GM21786 (cell line): ENCODE measurements around the gene WTAP.

Experiments
- ATAC-seq: cut with Tn5 transposase; IDR thresholded peaks from one replicate; pipeline ENCODE4 v1.9.1; 2021; ENCODE audit not compliant: unreplicated experiment

Gene WTAP

DNA sequence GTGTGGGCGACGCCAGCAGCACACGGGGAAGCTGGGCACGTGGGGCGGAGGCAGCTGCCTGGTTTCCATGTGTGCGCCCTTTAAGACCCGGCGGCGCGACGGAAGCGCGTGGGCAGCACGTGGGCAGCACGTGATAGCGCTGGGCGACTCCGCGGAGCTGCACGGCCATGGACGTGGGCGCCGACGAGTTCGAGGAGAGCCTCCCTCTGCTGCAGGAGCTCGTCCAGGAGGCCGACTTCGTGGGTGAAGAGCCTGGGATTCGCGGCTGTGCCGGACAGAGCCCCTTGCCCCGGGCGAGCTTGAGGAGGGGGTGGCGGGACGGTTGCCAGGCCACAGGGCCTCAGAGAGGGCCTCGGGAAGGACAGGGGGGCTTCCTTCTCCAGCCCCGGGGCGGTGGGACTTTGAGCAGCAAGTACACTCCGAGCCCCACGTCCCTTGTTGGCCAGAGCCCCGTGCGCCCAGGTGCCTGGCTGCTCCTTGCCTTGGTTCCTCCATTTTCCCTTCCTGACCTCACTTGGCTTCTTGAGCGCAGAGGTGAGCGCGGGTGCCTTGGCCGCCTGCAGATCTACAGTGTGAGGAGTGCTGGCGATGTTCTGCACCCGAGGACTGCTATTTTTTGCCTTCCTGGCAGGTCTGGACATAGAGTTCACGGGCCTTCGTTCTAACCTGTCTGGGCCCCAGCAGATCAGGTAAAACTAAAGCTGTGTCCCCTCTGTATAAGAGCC lies 73.0 kb downstream of the WTAP start, which contains the start of gene PNLDC1:
PNLDC1 (plus strand) TSS at position 136 of the 725 bp plus-strand sequence; CDS start at position 168, 32 bp downstream.
- ATAC-seq, result no peak

DNA sequence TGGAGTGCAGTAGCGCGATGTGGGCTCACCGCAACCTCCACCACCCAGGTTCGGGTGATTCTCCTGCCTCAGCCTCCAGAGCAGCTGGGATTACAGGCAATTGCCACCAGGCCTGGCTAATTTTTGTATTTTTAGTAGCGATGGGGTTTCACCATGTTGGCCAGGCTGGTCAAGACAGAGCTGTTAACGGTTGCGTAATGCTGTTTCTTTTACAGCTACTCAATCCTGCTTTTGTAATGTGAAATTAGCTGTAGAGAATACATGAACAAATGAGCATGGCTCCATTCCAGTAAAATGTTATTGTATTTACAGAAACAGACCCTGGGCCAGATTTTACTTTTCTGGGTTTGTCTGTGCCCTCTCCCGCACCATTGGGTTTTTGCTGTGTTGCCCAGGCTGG lies 74.6 kb downstream of the WTAP start:
- ATAC-seq, result no peak

GRCh38 chr6:159804504-159804903 lies 77.2 kb downstream of the WTAP start:
- no peak for ATAC-seq

GRCh38 chr6:159805440-159806020 lies 78.2 kb downstream of the WTAP start:
- ATAC-seq, result no peak
